NCI-H1436 treated with DMSO at 0.1 percent for 48 hours (cell line): ENCODE measurements around the gene KCNH6.

Experiments used
- DNase-seq: peaks from one replicate; lab custom pipeline; 2025; lab: John Stamatoyannopoulos, UW

KCNH6 gene

DNA sequence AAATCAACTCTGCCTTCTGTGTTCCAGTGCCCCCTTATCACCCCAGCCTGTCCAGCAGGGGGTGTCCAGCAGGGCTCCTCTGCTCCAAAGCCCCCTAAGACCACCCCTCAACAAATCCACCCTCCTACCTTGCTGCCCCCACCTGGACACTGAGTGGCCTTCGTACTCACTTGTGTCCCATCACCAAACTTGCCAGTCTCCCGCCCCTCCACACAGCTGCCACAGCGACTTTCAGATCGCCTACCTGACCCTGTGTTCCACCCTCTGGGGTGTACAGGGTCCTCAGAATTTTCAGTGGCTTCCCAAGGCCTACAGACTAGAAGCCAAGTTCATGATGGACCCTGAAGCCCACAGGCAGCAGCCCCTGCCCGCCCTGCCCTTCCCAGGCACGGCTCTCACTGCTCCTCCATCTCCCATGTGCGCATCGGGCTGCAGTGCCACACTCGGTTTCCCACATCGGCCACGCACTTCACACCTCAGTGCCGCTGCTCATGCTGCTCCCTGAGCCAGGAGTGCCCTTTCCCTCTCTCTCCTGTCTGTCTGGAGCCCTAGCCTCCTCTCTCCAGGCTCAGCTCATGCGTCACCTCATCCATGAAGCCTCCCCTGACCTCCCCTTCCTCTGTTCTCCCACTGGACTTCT is 11.8 kb downstream of the KCNH6 start:
- DNase-seq: no peak

DNA sequence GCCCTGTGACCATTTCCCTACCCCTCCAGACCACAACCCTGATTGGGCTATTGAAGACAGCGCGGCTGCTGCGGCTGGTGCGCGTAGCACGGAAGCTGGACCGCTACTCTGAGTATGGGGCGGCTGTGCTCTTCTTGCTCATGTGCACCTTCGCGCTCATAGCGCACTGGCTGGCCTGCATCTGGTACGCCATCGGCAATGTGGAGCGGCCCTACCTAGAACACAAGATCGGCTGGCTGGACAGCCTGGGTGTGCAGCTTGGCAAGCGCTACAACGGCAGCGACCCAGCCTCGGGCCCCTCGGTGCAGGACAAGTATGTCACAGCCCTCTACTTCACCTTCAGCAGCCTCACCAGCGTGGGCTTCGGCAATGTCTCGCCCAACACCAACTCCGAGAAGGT is 12.5 kb downstream of the KCNH6 start:
- DNase-seq: no peak

DNA sequence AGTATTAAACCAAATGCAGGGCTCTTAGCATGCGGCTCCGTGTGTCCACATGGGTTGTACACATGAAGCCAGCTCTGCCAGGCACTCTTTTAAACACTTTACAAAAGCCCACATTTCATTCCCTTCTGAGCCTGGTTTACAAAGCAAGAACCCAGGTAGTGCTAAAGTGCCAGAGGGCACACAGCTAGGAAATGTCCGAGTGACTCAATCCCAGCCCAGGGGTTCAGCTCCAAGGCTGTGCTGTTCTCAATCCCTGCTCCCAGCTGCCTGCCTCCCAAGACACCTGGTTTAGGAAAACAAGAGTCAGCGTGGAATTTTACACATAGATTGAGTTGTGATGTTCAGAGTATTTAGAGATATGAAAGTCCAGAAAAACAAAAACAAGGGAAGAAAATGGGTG is 13.8 kb downstream of the KCNH6 start:
- DNase-seq: no peak

DNA sequence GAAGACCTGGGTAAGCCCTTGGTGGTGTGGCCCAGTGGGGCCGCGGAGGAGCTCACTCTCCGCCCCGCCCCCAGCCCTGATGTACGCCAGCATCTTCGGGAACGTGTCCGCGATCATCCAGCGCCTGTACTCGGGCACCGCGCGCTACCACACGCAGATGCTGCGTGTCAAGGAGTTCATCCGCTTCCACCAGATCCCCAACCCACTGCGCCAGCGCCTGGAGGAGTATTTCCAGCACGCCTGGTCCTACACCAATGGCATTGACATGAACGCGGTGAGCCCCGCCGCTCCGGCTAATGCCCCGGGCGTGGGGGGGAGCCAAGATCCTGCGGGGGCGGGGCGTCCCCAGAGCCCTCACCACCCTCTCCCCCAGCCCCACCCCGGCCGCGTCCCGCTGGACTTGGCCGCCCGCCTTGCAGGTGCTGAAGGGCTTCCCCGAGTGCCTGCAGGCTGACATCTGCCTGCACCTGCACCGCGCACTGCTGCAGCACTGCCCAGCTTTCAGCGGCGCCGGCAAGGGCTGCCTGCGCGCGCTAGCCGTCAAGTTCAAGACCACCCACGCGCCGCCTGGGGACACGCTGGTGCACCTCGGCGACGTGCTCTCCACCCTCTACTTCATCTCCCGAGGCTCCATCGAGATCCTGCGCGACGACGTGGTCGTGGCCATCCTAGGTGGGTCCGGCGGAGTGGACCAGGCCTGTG is 15.0 kb downstream of the KCNH6 start:
- DNase-seq: no peak

DNA sequence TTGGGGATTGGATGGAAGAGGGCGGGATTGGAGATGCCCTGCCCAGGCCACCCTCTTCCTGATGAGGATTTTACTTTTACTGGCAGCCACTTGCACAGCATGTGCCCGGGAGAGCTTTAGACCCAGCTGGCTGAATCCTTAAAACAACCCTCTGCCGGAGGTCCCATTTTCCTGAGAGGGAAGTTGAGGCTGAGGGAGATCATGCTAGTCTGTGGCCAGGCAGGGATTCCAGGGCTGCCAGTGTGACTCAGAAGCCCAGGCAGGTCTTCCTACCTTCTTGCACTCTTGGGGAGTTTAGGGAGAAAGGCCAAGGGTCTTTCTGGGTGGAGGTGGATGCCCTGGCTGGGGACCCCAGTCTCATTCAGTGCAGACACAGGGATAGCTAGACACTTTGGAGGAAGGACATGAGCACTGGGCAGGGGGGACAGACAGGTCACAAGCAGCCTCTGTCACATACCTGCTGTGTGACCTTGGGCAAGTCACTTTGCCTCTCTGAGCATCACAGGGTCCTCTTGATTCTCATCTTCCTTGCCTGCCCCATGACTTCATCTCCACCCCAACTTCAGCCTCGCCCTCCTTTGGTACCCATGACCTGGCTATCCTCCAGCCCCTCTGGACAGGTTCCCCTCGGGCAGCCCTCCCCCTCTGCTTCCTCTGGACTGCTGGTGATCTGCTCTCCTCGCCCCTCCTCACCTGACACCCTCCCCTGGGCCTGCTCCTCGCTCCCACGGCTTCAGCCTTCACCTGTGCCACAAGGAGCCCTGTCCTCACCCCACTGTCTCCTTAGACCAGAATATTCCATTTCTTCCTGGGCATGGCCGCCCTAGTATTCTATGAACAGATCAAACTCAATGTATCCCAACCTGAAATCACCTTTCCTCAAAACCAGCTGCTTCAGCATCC is 15.8 kb downstream of the KCNH6 start:
- no peak for DNase-seq

DNA sequence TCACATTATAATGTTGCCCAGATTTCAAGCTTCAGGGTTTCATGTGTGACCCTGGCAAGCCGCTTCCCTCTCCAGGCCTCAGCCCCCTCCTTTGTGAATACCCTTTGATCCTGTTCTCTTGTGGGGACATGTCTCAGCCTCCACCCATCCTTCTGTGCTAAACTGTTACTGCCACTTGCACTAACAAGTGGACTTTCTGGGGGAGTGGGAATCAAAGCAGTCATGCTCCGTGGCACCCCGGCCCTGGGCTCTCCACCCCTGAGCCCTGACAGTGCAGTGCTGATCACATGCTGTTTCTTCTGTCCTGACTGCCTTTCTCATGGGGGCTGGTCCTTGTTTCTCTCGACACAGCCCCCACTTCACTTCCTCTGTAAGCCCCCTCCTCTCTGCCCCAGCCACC is 17.4 kb downstream of the KCNH6 start:
- no peak for DNase-seq

DNA sequence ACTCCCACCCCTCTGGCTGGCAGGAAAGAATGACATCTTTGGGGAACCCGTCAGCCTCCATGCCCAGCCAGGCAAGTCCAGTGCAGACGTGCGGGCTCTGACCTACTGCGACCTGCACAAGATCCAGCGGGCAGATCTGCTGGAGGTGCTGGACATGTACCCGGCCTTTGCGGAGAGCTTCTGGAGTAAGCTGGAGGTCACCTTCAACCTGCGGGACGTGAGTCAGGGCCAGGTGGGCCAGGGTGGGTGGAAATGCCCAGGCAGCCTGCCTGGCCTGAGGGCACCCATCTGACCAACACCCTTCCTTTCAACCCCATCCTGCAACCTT is 19.0 kb downstream of the KCNH6 start:
- DNase-seq: no peak

DNA sequence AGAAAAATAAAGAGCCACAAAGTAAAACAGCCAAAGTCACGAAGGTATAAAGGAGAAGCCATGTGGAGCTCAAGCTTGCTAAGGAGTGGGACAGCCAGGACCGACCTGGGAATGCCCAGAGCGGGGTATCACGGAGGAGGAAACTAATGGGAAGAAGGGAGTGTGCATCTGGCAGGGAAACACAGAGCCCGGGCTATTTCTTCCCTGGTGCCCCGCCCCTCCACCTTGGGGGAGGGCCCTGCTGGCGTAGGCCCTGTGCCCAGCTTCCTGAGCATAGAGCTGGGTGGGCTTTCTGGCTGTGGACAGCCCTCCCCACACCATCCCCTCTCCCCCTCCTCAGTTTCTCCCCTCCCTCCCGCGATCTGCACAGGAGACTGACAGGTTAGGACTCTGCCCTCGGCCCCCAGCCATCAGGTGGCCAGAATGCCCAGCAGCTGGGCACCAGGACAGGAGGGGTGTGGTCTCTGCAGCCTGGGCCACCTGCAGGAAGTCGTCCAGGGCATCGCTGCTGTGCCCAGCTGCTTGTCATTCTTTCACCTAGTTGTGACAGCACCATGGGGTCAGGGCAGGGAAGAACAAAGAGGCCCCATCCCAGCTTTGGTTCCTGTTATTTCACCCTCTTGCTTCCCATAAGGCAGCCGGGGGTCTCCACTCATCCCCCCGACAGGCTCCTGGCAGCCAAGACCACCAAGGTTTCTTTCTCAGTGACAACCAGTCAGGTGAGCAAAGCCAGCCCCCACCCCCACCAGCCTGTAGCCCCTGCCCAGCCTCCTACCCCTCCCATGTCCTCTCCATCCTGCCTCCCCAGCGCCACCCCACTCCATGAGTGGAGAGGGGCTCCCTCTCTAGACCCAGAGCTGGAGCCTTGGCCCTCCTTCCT is 20.0 kb downstream of the KCNH6 start:
- DNase-seq: no peak

DNA sequence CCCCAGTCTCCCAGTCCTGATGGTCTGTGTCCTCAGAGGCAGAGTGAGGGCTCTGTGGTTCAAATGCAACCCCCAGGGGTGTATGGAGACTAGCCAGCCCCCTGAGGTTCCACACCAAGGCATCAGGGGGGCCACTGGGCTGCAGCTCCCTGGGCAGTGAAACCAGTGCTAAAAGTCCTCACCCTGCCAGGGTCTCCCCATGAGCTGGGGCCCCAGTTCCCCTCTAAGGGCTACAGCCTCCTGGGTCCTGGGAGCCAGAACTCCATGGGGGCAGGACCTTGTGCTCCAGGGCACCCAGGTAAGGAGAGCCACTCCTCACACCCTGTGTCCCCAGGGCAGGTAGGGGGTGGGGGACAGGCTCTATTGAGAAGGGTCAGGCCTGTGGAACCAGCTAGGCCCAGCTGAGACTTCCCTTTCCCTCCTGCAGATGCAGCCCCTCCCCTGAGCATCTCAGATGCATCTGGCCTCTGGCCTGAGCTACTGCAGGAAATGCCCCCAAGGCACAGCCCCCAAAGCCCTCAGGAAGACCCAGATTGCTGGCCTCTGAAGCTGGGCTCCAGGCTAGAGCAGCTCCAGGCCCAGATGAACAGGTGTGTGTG is 20.8 kb downstream of the KCNH6 start:
- no peak for DNase-seq

DNA sequence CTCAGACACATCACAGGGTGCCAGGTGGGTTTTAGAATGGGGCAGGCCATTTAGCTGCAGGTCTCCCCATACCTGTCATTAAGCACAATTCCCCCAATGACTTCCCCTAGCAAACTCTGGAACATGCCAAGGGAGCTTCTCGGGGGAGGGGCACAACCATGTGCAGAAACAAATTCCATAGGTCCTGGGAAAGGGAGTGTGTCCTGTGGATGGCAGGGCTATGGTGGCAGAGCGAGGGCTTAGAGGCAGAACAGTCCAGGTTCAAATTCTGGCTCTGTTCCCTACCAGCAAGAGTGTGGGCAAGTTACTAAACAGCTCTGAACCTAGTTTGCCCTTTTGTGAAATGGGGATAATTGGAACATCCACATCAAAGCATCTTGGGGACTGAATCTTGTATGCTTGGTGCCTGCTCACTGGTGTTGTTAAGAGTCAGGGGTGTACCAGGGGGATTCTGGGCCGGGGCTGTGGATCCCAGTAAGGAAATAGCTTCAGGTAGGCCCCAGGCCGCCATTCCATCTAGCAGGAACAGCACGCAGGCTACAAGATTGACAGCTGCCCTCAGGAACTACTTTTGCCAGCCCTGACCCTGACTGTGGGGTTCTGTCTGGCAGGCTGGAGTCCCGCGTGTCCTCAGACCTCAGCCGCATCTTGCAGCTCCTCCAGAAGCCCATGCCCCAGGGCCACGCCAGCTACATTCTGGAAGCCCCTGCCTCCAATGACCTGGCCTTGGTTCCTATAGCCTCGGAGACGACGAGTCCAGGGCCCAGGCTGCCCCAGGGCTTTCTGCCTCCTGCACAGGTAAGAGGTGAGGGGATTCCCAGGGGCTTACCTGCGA is 21.5 kb downstream of the KCNH6 start:
- DNase-seq: no peak

DNA sequence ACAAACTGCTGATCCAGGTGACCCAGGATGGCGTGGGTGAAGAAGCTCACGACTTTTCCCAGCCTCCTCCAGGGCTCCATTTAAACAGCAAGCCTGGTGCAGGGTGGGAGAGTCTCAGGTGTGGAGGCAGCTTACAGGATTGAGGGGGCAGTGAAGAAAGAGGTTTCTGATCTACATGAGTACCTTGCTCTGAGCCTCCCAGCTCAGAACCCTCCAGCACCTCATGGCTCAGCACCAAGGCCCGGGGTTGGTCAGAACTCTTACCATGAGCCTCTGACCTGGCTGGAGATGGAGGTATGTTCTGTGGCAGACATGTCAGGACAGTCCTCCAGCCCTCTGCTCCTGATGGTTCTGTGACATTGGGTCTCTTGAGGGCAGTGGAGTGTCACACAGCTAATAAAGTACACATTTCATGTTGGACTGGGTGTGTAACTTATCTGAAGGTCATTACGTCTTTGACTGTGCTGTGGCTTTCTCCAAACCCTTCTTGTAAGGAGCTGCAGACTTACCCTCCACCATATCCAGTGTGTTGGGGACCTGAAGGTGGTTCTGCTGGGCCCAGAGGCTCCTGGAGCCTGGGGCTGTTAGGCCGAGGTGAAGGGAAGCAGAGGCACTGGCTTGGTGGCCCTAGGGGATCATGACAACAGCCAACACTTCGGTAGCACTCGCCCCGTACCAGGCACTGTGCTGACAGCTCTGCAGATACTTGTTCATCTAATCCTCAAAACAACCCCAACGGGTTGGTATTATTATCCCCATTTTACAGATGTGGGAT is 23.3 kb downstream of the KCNH6 start:
- DNase-seq: no peak

DNA sequence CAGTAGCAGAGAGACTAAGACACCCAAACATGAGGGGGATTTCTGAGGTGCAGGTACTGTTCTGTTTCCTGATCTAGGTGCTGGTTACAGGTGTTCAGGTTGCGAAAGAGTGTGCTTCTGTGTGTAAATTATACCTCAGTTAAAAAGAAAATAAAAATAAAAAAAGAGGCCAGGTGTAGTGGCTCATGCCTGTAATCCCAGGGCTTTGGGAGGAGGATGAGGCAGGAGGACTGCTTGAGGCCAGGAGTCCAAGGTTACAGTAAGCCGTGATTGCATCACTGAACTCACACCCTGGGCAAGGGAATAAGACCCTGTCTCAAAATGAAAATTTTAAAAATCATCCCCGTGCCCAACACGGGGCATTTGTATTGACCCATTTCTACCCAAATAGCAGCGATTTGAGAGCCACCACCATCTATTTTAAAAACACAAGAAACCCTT is 23.9 kb downstream of the KCNH6 start:
- no peak for DNase-seq

DNA sequence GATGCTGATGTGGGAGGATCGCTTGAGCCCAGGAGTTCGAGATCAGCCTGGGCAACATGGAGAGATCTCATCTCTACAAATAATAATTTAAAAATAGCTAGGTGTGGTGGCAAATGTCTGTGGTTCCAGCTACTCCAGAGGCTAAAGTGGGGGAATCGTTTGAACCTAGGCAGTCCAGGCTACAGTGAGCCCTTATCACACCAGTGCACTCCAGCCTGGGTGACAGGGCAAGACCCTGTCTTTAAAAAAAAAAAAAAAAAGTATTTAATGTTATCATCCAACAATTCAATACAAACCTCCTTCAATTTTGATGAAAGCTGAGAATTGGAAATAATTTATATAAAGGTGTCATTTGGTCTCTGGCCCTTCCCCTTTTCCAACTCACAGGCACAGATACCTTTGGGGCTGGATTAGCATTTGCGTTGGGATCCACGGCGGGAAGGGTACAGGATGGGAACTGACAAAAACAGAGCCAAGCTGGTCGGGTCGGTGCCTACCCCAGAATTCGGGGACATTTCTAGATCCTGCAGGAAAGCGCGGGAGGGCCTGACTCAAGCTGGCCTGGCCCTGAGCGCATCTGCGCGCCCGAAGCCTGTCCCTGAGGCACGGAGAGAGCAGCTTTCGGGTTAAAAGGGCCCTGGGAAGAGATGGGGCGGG is 26.3 kb downstream of the KCNH6 start:
- no peak for DNase-seq

DNA sequence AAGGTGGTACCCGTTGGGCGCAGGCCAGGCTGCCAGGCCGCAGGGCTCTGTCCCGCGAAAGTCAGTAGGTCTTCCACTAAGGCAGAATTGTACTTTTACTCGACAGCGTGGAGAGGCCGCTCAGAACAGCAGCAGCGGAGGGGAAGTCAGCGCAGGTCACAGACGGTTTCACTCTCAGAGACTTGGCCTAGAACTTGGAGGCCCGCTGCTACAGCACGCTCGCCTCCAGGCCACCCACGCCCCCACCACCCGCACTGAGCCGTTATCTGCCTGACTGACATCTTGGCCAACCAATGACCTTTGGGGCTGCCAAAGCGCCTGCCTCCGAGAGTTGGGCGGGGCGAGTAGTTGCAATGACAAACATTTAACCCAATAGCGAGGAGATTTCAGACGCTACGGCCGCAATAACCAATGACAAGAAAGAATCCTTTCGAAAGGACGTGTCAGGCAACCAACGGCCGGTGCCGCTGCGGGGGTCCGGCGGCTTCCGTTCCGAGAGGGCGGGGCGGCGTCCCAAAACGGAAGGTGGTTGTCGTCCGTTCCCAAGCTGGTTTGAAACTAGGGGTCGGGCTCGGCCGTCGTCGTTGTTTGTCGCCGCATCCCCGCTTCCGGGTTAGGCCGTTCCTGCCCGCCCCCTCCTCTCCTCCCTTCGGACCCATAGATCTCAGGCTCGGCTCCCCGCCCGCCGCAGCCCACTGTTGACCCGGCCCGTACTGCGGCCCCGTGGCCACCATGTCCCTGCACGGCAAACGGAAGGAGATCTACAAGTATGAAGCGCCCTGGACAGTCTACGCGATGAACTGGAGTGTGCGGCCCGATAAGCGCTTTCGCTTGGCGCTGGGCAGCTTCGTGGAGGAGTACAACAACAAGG is 27.0 kb downstream of the KCNH6 start, which contains the start of gene DCAF7:
Gene DCAF7, plus strand, starts transcription at position 532 of the 871 bp plus-strand sequence. Its CDS starts 201 bp downstream, at position 733.
- peak; percentile 99 for DNase-seq

DNA sequence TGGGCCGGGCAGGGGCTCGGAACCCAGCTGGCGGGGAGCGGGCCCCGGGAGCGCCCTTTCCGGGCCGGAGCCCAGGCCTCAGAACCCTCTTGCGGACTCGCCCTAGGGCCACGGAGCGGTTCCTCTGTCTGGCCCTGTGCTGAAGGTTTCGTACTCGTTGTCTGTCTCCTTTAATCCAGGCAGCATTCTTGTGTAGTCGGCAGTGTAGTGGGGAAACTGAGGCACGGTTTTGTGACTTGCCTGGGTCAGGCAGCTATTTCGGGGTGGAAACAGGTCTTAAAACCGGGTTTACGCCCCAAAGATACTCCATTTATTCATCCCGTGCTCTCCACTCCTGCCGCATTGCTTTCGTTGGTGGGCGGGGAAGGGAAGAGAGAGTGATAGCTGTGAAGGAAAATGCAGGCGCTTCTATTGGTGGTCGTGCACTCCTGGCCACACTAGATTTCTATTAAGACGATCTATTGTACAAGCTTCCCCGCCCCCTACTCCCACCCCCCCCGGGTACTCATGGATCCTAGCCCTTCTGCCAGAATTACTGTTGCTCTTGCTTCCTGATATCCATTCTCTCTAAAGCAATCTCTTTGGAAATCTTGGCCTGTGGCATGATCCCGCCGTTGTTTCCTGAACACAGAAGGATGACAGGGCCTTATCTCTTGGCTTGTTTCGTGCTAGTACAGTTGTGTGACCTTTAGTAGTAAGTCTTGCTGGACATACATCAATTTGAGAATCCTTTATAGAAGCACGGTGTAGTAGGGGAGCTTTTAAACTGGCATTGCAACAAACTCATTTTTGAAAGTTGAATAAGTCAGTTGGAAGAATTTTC is 27.9 kb downstream of the KCNH6 start:
- no peak for DNase-seq

DNA sequence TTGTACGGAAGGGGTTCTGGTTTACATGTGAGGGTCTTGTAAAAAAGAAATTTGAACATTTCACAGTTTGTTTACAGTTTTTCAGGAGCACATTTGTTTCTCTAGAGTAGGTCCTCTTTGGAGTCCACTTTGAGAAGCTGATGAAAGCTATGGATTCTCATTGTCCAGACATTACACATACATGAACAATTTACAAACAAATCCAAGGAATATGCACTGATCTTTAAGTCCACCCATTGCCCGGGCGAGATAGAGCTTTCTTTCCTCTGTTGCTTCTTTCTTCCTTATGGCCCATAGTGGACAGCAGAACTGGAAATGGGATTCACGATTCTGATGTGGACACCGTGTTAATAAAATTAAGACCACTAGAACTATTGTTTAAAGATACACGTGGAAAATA is 29.1 kb downstream of the KCNH6 start:
- no peak for DNase-seq

DNA sequence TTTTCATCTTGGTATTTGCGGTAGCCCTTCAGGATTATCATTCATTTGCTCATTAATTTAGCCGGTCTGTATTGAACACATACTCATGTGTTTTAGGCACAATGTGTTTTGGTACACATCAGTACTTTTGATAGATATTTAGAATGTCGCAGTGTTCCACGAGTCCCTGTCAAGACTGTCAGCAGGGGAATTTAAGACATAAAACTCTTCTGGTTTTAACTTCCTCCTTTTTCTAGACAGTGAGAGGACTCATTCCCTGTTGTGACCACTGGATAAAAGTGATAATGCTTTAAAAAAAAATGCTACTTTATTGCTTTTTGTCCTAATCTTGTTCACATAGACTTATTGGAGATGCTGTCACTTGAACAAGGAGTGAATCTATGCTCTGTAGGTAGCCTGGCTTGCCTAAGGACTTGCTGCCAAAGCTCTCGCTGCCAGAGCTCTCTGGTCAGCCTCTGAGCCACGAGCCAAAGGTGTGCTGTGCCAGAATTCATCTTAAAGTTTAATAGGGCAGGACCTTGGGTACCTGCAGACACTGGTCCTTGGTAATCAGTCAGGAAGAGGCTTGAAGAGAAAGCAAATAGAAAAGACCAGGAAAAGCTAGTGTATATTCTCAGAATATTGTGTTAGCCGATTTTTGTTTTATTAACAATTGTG is 32.5 kb downstream of the KCNH6 start:
- no peak for DNase-seq
